Kidney (tissue), 14 donors: ENCODE data around the gene SH3PXD2B. TPM values are rescaled to one million over a fixed set of nuclear protein-coding genes. Genes with fewer than 3 reads are reported as not detected.
A peak's percentile ranks its signal among the peaks of the same experiment; 100 is the strongest.

Experiments
- DNase-seq, 5 donors: peaks; one replicate each; pipeline ENCODE4 v3.0.0-alpha.2; 2013 to 2020
- FAIRE-seq: peaks from 2 replicates; lab custom pipeline; 2012; peaks lifted over from hg19 to GRCh38; lab: Jason Lieb, UNC
- H3K27ac ChIP-seq, 2 donors: one replicate each; pipeline ENCODE4 v1.7.0; 2013; ENCODE audit warnings: low read depth in 2 of 2, low read length in 2 of 2, inconsistent platforms in 1 of 2
- H3K27me3 ChIP-seq: one replicate; pipeline ENCODE4 v1.7.1; 2013; ENCODE audit warnings: low read length, inconsistent platforms; ENCODE audit not compliant: control insufficient read depth, insufficient read depth
- H3K36me3 ChIP-seq, 3 donors: one replicate each; pipeline versions ENCODE4 v1.7.0 to v1.7.1; 2013; ENCODE audit warnings: low read length in 3 of 3, control low read depth in 1 of 3, inconsistent platforms in 1 of 3; ENCODE audit not compliant: insufficient read depth in 3 of 3, control insufficient read depth in 2 of 3
- H3K4me1 ChIP-seq, 3 donors: one replicate each; pipeline versions ENCODE4 v1.7.0 to v1.7.1; 2013; ENCODE audit warnings: low read length in 3 of 3, inconsistent platforms in 1 of 3, low read depth in 1 of 3; ENCODE audit not compliant: control insufficient read depth in 2 of 3, insufficient read depth in 2 of 3
- H3K4me3 ChIP-seq, 3 donors: one replicate each; pipeline versions ENCODE4 v1.7.0 to v1.8.1; 2013; ENCODE audit warnings: low read length in 3 of 3, control low read depth in 1 of 3, inconsistent platforms in 1 of 3
- H3K9ac ChIP-seq, 3 donors: one replicate each; pipeline versions ENCODE4 v1.7.0 to v1.7.1; 2013; ENCODE audit warnings: low read length in 3 of 3, control low read depth in 1 of 3, inconsistent platforms in 1 of 3
- H3K9me3 ChIP-seq, 3 donors: one replicate each; pipeline versions ENCODE4 v1.7.0 to v1.7.1; 2013; ENCODE audit warnings: low read length in 3 of 3, control low read depth in 1 of 3, inconsistent platforms in 1 of 3; ENCODE audit not compliant: control insufficient read depth in 2 of 3, insufficient read depth in 1 of 3
- CTCF ChIP-seq: IDR thresholded peaks from 3 replicates; pipeline ENCODE4 v1.5.1; 2012; ENCODE audit warnings: mild to moderate bottlenecking, moderate library complexity, borderline replicate concordance; ENCODE audit not compliant: insufficient read depth; ENCODE audit errors: extremely low read depth
- intact Hi-C: fragments of 100-400 bp; cut with DNase I; formaldehyde crosslinking; loops from one replicate; pipeline ENCODE4 v1.11.1; 2022
- polyA plus RNA-seq: library from polyadenylated mRNA; stranded (reverse); fragments of 350-450 nt; fragmentation: Illumina TruSeq; extraction: RNeasy Lipid Tissue Mini Kit (QIAGEN cat#74804); gene quantifications from one replicate; pipeline ENCODE4 v1.2.3, GENCODE V29; 2014; ENCODE audit warnings: low read depth, low replicate concordance; ENCODE audit not compliant: insufficient read depth
- total RNA-seq: library from RNA; stranded (reverse); fragmentation: NEBNext Ultra II Directional; extraction: Animal tissue kit (Norgen Biotek cat#: 25700); gene quantifications from one replicate; pipeline ENCODE4 v1.2.1, GENCODE V29; 2021
- donor health status: control.
- donor health status: control.
- donor health status: control.
- donor health status: control.
- donor health status: control.
- donor health status: DM: yes; HTN: yes; CAD: no.
- donor health status: Normal renal cell carcinoma (clear cell type).

Gene SH3PXD2B
- total and polyA plus RNA-seq, 2 donors from 2014 or later = 3.1 to 22.8 TPM

DNA sequence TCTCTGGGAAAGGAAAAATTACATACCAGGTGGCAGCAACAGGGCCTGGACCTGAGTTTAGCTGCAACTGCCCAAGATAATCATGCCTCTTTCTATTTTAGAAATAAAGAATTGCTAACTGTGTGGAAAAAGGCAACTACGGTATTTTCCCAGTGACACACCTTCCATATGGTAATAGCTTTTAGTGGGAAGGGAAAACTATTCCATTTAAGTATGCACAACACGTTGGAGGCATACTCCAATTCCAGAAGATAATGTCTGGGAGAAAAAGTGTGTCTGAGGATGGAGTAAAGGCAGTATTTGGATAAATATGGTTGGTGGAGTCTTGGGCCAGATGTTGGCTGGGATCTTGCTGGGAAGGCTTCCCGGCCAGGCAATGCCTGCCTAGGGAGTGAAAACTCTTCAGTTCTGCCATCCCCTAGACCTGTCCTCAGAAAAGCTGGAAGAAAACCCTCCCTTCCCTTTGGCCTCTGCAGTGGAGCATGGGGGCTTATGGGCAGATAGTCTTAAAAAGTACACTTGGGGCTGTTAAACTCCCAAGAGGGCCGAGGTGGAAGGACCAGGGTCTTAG lies 40.6 kb downstream of the SH3PXD2B start:
- intact Hi-C loops = no loop called here
- no peak for TF ChIP-seq CTCF
- H3K27me3 ChIP-seq = no peaks in the 10 kb centered on the region
- no peak for FAIRE-seq
- no peak overlapping the region for H3K27ac ChIP-seq
- H3K4me3 ChIP-seq = no peak overlapping the region
- H3K9me3 ChIP-seq = no peaks in the 10 kb centered on the region
- DNase-seq = no peak
- no peak overlapping the region for H3K9ac ChIP-seq
- peaks cover 0 to 10% (median 0%) of the 10 kb centered on the region in 3 donors for H3K4me1 ChIP-seq
- peaks cover 0 to 2% (median 0%) of the 10 kb centered on the region in 3 donors for H3K36me3 ChIP-seq

DNA sequence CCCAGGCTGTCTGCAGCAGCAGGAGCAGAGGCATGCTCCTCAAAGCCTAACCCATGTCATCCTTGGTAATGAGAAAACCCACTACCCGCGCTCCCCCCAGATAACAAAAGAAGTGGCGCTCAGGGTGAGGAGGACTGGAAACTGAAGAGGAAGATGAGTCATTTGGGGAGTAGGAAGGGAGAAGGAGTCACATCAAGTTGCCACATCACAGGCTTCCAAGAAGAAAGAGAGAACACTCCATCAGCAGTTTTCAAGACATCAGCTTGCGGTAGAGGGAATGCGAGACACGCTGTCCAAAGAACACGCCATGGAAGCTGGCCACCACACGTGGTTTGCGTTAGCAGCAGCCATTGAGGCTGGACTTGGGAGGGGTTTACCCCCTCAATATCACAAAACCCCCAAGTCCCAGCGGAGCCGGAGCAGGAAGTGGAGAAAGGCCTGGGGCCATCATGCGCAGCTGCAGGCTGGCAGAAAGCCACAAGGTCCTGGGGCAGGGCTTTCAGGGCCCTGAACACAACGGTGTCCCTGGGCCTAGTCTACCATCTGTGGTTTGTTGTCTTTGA lies 41.5 kb downstream of the SH3PXD2B start:
- DNase-seq = peak in 1 of 5 donors; percentile 93
- no peaks in the 10 kb centered on the region for H3K9me3 ChIP-seq
- FAIRE-seq = no peak
- intact Hi-C loops = no loop called here
- H3K36me3 ChIP-seq = peaks cover 0 to 2% (median 0%) of the 10 kb centered on the region in 3 donors
- no peak overlapping the region for H3K4me3 ChIP-seq
- TF ChIP-seq CTCF = no peak
- no peaks in the 10 kb centered on the region for H3K27me3 ChIP-seq
- H3K4me1 ChIP-seq = peaks cover 0 to 6% (median 0%) of the 10 kb centered on the region in 3 donors
- H3K27ac ChIP-seq = no peak overlapping the region
- no peak overlapping the region for H3K9ac ChIP-seq

GRCh38 chr5:172411484-172412072 lies 42.7 kb downstream of the SH3PXD2B start:
- Histone ChIP-seq H3K27ac (no peak overlapping the region), H3K36me3 (peaks cover 0 to 2% (median 0%) of the 10 kb centered on the region in 3 donors), H3K27me3 (no peaks in the 10 kb centered on the region), H3K4me1 (peaks cover 0 to 4% (median 0%) of the 10 kb centered on the region in 3 donors), H3K9me3 (no peaks in the 10 kb centered on the region), H3K9ac (no peak overlapping the region), H3K4me3 (no peak overlapping the region)
- intact Hi-C loops = no loop called here
- TF ChIP-seq CTCF = no peak
- DNase-seq (no peak), FAIRE-seq (no peak)
